ENCODE data around the gene GRM7.

The GRM7 gene

GRCh38 chr3:6994081-6994668 is 133.3 kb downstream of the GRM7 start:
- Histone ChIP-seq H3K4me2 (ENCODE audit: low read length) (no peak overlapping the region), H3K4me1 (ENCODE audit: low read length) (no peaks in the 10 kb centered on the region), H3K9ac (ENCODE audit: low read length) (no peak overlapping the region), H2AFZ (ENCODE audit: low read depth, low read length) (no peak overlapping the region), H3K79me2 (ENCODE audit: low read length) (no peaks in the 10 kb centered on the region), H4K20me1 (ENCODE audit: insufficient read depth, low read length) (no peaks in the 10 kb centered on the region), H3K4me3 (ENCODE audit: low read length) (no peak overlapping the region), H3K9me3 (ENCODE audit: insufficient read depth, low read length) (peaks cover 8% of the 10 kb centered on the region; the same call in 1 of the 2 replicates), H3K36me3 (replicated peaks; ENCODE audit: low read depth, low read length) (no peaks in the 10 kb centered on the region), H3K27me3 (ENCODE audit: low read depth, low read length) (no peaks in the 10 kb centered on the region), H3K27ac (ENCODE audit: low read length) (no peak overlapping the region)
- TF ChIP-seq CTCF (IDR thresholded peaks at IDR 0.05; ENCODE audit: low read depth, low read length) (peak; percentile 55), EZH2phosphoT487 (IDR thresholded peaks at IDR 0.05; ENCODE audit: low read depth) (no peak)

GRCh38 chr3:7000501-7000900 is 139.6 kb downstream of the GRM7 start:
- no peaks in the 10 kb centered on the region for H3K27me3 ChIP-seq (ENCODE audit: low read depth, low read length)
- H3K27ac ChIP-seq (ENCODE audit: low read length) = no peak overlapping the region
- no peak overlapping the region for H2AFZ ChIP-seq (ENCODE audit: low read depth, low read length)
- peaks cover 8% of the 10 kb centered on the region; the same call in 1 of the 2 replicates for H3K9me3 ChIP-seq (ENCODE audit: insufficient read depth, low read length)
- TF ChIP-seq EZH2phosphoT487 (IDR thresholded peaks at IDR 0.05; ENCODE audit: low read depth) = no peak
- TF ChIP-seq CTCF (IDR thresholded peaks at IDR 0.05; ENCODE audit: low read depth, low read length) = no peak
- no peaks in the 10 kb centered on the region for H3K79me2 ChIP-seq (ENCODE audit: low read length)
- no peak overlapping the region for H3K4me2 ChIP-seq (ENCODE audit: low read length)
- no peak overlapping the region for H3K4me3 ChIP-seq (ENCODE audit: low read length)
- no peaks in the 10 kb centered on the region for H4K20me1 ChIP-seq (ENCODE audit: insufficient read depth, low read length)
- H3K9ac ChIP-seq (ENCODE audit: low read length) = no peak overlapping the region
- no peaks in the 10 kb centered on the region for H3K36me3 ChIP-seq (replicated peaks; ENCODE audit: low read depth, low read length)
- H3K4me1 ChIP-seq (ENCODE audit: low read length) = peaks cover 9% of the 10 kb centered on the region

- Histone ChIP-seq H3K4me3 (ENCODE audit: low read length) (no peak overlapping the region), H3K4me2 (ENCODE audit: low read length) (no peak overlapping the region), H3K4me1 (ENCODE audit: low read length) (peaks cover 9% of the 10 kb centered on the region), H3K9ac (ENCODE audit: low read length) (no peak overlapping the region), H3K79me2 (ENCODE audit: low read length) (no peaks in the 10 kb centered on the region), H3K36me3 (replicated peaks; ENCODE audit: low read depth, low read length) (no peaks in the 10 kb centered on the region), H3K27ac (ENCODE audit: low read length) (no peak overlapping the region), H4K20me1 (ENCODE audit: insufficient read depth, low read length) (no peaks in the 10 kb centered on the region), H3K27me3 (ENCODE audit: low read depth, low read length) (no peaks in the 10 kb centered on the region), H2AFZ (ENCODE audit: low read depth, low read length) (no peak overlapping the region), H3K9me3 (ENCODE audit: insufficient read depth, low read length) (peaks cover 8% of the 10 kb centered on the region; the same call in 1 of the 2 replicates)
- TF ChIP-seq EZH2phosphoT487 (IDR thresholded peaks at IDR 0.05; ENCODE audit: low read depth) (no peak), CTCF (IDR thresholded peaks at IDR 0.05; ENCODE audit: low read depth, low read length) (no peak)
Measured at GRCh38 chr3:7001370-7001769, 140.5 kb downstream of the GRM7 start.

GRCh38 chr3:7015683-7016440 is 154.9 kb downstream of the GRM7 start:
- H3K4me2 ChIP-seq (ENCODE audit: low read length) = no peak overlapping the region
- H3K27ac ChIP-seq (ENCODE audit: low read length) = no peak overlapping the region
- H3K36me3 ChIP-seq (replicated peaks; ENCODE audit: low read depth, low read length) = no peaks in the 10 kb centered on the region
- H3K79me2 ChIP-seq (ENCODE audit: low read length) = no peaks in the 10 kb centered on the region
- no peaks in the 10 kb centered on the region for H3K4me1 ChIP-seq (ENCODE audit: low read length)
- no peak overlapping the region for H3K9ac ChIP-seq (ENCODE audit: low read length)
- no peak overlapping the region for H2AFZ ChIP-seq (ENCODE audit: low read depth, low read length)
- no peaks in the 10 kb centered on the region for H3K9me3 ChIP-seq (ENCODE audit: insufficient read depth, low read length)
- TF ChIP-seq CTCF (IDR thresholded peaks at IDR 0.05; ENCODE audit: low read depth, low read length) = no peak
- TF ChIP-seq EZH2phosphoT487 (IDR thresholded peaks at IDR 0.05; ENCODE audit: low read depth) = no peak
- no peaks in the 10 kb centered on the region for H4K20me1 ChIP-seq (ENCODE audit: insufficient read depth, low read length)
- no peaks in the 10 kb centered on the region for H3K27me3 ChIP-seq (ENCODE audit: low read depth, low read length)
- H3K4me3 ChIP-seq (ENCODE audit: low read length) = no peak overlapping the region
